Measurements from ENCODE around the gene PM20D1.

- TF ChIP-seq REST (IDR thresholded peaks at IDR 0.05; ENCODE audit: borderline replicate concordance) = no peak
- TF ChIP-seq, protein P1, sequence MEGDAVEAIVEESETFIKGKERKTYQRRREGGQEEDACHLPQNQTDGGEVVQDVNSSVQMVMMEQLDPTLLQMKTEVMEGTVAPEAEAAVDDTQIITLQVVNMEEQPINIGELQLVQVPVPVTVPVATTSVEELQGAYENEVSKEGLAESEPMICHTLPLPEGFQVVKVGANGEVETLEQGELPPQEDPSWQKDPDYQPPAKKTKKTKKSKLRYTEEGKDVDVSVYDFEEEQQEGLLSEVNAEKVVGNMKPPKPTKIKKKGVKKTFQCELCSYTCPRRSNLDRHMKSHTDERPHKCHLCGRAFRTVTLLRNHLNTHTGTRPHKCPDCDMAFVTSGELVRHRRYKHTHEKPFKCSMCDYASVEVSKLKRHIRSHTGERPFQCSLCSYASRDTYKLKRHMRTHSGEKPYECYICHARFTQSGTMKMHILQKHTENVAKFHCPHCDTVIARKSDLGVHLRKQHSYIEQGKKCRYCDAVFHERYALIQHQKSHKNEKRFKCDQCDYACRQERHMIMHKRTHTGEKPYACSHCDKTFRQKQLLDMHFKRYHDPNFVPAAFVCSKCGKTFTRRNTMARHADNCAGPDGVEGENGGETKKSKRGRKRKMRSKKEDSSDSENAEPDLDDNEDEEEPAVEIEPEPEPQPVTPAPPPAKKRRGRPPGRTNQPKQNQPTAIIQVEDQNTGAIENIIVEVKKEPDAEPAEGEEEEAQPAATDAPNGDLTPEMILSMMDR (IDR thresholded peaks at IDR 0.05; ENCODE audit: poor library complexity, severe bottlenecking) = peak; percentile 71
- peak; percentile 74 for TF ChIP-seq SMC3 (conservative IDR thresholded peaks at IDR 0.05; ENCODE audit: poor library complexity)
- peak; percentile 76 for TF ChIP-seq RAD21 (conservative IDR thresholded peaks at IDR 0.05)
- no peak for TF ChIP-seq EZH2 (IDR thresholded peaks at IDR 0.05; ENCODE audit: borderline replicate concordance, insufficient read depth, low read length, poor library complexity, severe bottlenecking)
- no peak for TF ChIP-seq POLR2AphosphoS5 (IDR thresholded peaks at IDR 0.05)
- no peak for TF ChIP-seq EP300 (conservative IDR thresholded peaks at IDR 0.05; ENCODE audit: poor library complexity, severe bottlenecking)
- no peak for TF ChIP-seq TAF1 (IDR thresholded peaks at IDR 0.05; ENCODE audit: low read depth)
- no peak for TF ChIP-seq MXI1 (conservative IDR thresholded peaks at IDR 0.05; ENCODE audit: poor library complexity, severe bottlenecking)
These were observed 58.3 kb downstream of the PM20D1 start for GRCh38 chr1:205791568-205792180.

Measured in neural cell (in vitro differentiated cells).